Neural cell (in vitro differentiated cells): Measurements from ENCODE around the gene IFNLR1. TPM values are rescaled to one million over a fixed set of nuclear protein-coding genes. Genes with fewer than 3 reads are reported as not detected.

Source experiments
- H2AFZ ChIP-seq: fragments of 200-600, 300-800 bp; sonication (generic), shearing (Covaris generic); 2 replicates; pipeline ENCODE4 v1.6.0; 2014; ENCODE audit warnings: low read depth, mild to moderate bottlenecking, antibody characterized with exemption, low read length, moderate library complexity
- H3F3A ChIP-seq: fragments of 200-600 bp; shearing (Covaris generic); 2 replicates; pipeline ENCODE4 v1.6.1; 2016; ENCODE audit warnings: mild to moderate bottlenecking, moderate library complexity, mixed read lengths, antibody characterized with exemption, low read length; ENCODE audit not compliant: insufficient read depth, poor library complexity, severe bottlenecking
- H3K27ac ChIP-seq: fragments of 200-600, 300-800 bp; sonication (generic), shearing (Covaris generic); 2 replicates; pipeline ENCODE4 v1.5.1; 2014; ENCODE audit warnings: mild to moderate bottlenecking, low read length, moderate library complexity
- H3K27me3 ChIP-seq: fragments of 300-800, 200-600 bp; sonication (generic), shearing (Covaris generic); 2 replicates; pipeline ENCODE4 v1.6.0; 2014; ENCODE audit warnings: mild to moderate bottlenecking, low read depth, low read length, moderate library complexity; ENCODE audit not compliant: insufficient read depth
- H3K36me3 ChIP-seq: fragments of 300-800, 200-600 bp; sonication (generic), shearing (Covaris generic); 2 replicates; pipeline ENCODE4 v1.5.1; 2014; ENCODE audit warnings: mild to moderate bottlenecking, antibody characterized with exemption, low read length, moderate library complexity; ENCODE audit not compliant: insufficient read depth
- H3K4me2 ChIP-seq: fragments of 300-800, 200-600 bp; sonication (generic), shearing (Covaris generic); 2 replicates; pipeline ENCODE4 v1.6.0; 2014; ENCODE audit warnings: mild to moderate bottlenecking, low read length
- H3K4me3 ChIP-seq: fragments of 300-800, 200-600 bp; sonication (generic), shearing (Covaris generic); 2 replicates; pipeline ENCODE4 v1.5.1; 2014; ENCODE audit warnings: mild to moderate bottlenecking, low read length, moderate library complexity
- H3K79me2 ChIP-seq: fragments of 200-600 bp; shearing (Covaris generic); replicated peaks from 2 replicates; pipeline ENCODE4 v1.6.0; 2014; ENCODE audit warnings: mild to moderate bottlenecking, low read length, moderate library complexity; ENCODE audit not compliant: insufficient read depth
- H3K9ac ChIP-seq: fragments of 300-800, 200-600 bp; sonication (generic), shearing (Covaris generic); 2 replicates; pipeline ENCODE4 v1.6.1; 2016; ENCODE audit warnings: mild to moderate bottlenecking, low read length, mixed read lengths
- H3K9me2 ChIP-seq: fragments of 200-600 bp; shearing (Covaris generic); 2 replicates; pipeline ENCODE4 v1.6.1; 2016; ENCODE audit warnings: mild to moderate bottlenecking, low read length, mixed read lengths; ENCODE audit not compliant: insufficient read depth
- H3K9me3 ChIP-seq: fragments of 200-600, 300-800 bp; sonication (generic), shearing (Covaris generic); 2 replicates; pipeline ENCODE4 v1.6.1; 2016; ENCODE audit warnings: mild to moderate bottlenecking, mixed run types, low read length, moderate library complexity, mixed read lengths
- H4K20me1 ChIP-seq: fragments of 200-600 bp; shearing (Covaris generic); 2 replicates; pipeline ENCODE4 v1.6.1; 2016; ENCODE audit warnings: mild to moderate bottlenecking, mixed run types; ENCODE audit not compliant: insufficient read depth
- CTCF ChIP-seq: fragments of 450-650 bp; IDR thresholded peaks from 2 replicates; pipeline ENCODE4 v1.5.1; 2014; ENCODE audit warnings: antibody characterized with exemption, mild to moderate bottlenecking, moderate library complexity; ENCODE audit not compliant: poor library complexity, severe bottlenecking
- EP300 ChIP-seq: fragments of 450-650 bp; conservative IDR thresholded peaks from 2 replicates; pipeline ENCODE4 v1.6.1; 2014; ENCODE audit warnings: antibody characterized with exemption, mild to moderate bottlenecking, moderate library complexity; ENCODE audit not compliant: poor library complexity, severe bottlenecking
- EZH2 ChIP-seq: fragments of 200-600, 300-800 bp; shearing (Covaris generic), sonication (generic); IDR thresholded peaks from 2 replicates; pipeline ENCODE4 v1.6.1; 2014; ENCODE audit warnings: antibody characterized with exemption, low read length, borderline replicate concordance, mild to moderate bottlenecking; ENCODE audit not compliant: insufficient read depth, poor library complexity, severe bottlenecking
- MXI1 ChIP-seq: fragments of 450-650 bp; conservative IDR thresholded peaks from 2 replicates; pipeline ENCODE4 v1.6.1; 2014; ENCODE audit warnings: antibody characterized with exemption, mild to moderate bottlenecking; ENCODE audit not compliant: poor library complexity, severe bottlenecking
- POLR2AphosphoS5 ChIP-seq: IDR thresholded peaks from 2 replicates; pipeline ENCODE4 v1.6.1; 2012
- RAD21 ChIP-seq: fragments of 450-650 bp; conservative IDR thresholded peaks from 2 replicates; pipeline ENCODE4 v1.6.1; 2014; ENCODE audit warnings: antibody characterized with exemption, mild to moderate bottlenecking, moderate library complexity
- REST ChIP-seq: IDR thresholded peaks from 2 replicates; pipeline ENCODE4 v1.6.1; 2012; ENCODE audit warnings: borderline replicate concordance
- SMC3 ChIP-seq: fragments of 450-650 bp; conservative IDR thresholded peaks from 2 replicates; pipeline ENCODE4 v1.6.1; 2014; ENCODE audit warnings: antibody characterized with exemption, mild to moderate bottlenecking, moderate library complexity; ENCODE audit not compliant: poor library complexity
- TAF1 ChIP-seq: IDR thresholded peaks from 2 replicates; pipeline ENCODE4 v1.6.1; 2012; ENCODE audit warnings: low read depth
- polyA plus RNA-seq: library from polyadenylated mRNA; depleted of rRNA; stranded (reverse); fragments of >200 nt; gene quantifications from 2 replicates; pipeline ENCODE4 v1.2.3, GENCODE V29; 2014

The IFNLR1 gene
- polyA plus RNA-seq, 1 donor from 2014 or later, result 0.32 TPM

- Histone ChIP-seq H3K27me3 (no peaks in the 10 kb centered on the region), H3K9me2 (no peaks in the 10 kb centered on the region), H3K9ac (no peak overlapping the region), H3K27ac (no peak overlapping the region), H3K4me3 (no peak overlapping the region), H2AFZ (no peak overlapping the region), H3K36me3 (no peaks in the 10 kb centered on the region), H3K79me2 (no peaks in the 10 kb centered on the region), H3F3A (no peaks in the 10 kb centered on the region), H3K4me2 (no peak overlapping the region), H3K9me3 (no peaks in the 10 kb centered on the region), H4K20me1 (no peaks in the 10 kb centered on the region)
- no peak for TF ChIP-seq SMC3
- no peak for TF ChIP-seq REST
- TF ChIP-seq EP300, result no peak
- no peak for TF ChIP-seq POLR2AphosphoS5
These were observed 44.6 kb upstream of the IFNLR1 start for GRCh38 chr1:24231701-24232100.

DNA sequence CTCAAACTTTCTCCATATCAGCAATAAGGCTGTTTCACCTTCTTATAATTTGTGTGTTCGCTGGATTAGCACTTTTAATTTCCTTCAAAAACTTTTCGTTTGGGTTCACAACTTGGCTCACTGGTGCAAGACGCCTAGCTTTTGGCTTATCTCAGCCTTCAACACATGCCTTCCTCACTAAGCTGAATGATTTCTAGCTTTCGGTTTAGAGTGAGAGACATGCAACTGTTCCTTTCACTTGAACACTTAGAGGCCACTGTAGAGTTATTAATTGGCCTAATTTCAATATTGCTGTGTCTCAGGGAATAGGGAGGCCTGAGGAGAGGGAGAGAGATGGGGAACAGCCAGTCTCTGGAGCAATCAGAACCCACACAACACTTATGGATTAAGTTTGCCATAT is 41.2 kb upstream of the IFNLR1 start:
- no peak overlapping the region for H2AFZ ChIP-seq
- no peaks in the 10 kb centered on the region for H3K27me3 ChIP-seq
- no peaks in the 10 kb centered on the region for H3K9me3 ChIP-seq
- no peaks in the 10 kb centered on the region for H4K20me1 ChIP-seq
- H3K79me2 ChIP-seq, result no peaks in the 10 kb centered on the region
- H3K9ac ChIP-seq, result no peak overlapping the region
- no peaks in the 10 kb centered on the region for H3K9me2 ChIP-seq
- no peaks in the 10 kb centered on the region for H3F3A ChIP-seq
- no peak for TF ChIP-seq REST
- TF ChIP-seq CTCF, result no peak
- TF ChIP-seq RAD21, result no peak
- no peak for TF ChIP-seq POLR2AphosphoS5
- TF ChIP-seq EP300, result no peak
- no peak for TF ChIP-seq EZH2
- no peak for TF ChIP-seq TAF1
- TF ChIP-seq MXI1, result no peak
- no peak for TF ChIP-seq SMC3
- no peak overlapping the region for H3K4me2 ChIP-seq
- H3K27ac ChIP-seq, result no peak overlapping the region
- no peak overlapping the region for H3K4me3 ChIP-seq
- no peaks in the 10 kb centered on the region for H3K36me3 ChIP-seq
